Upper lobe of right lung (tissue), 1 donor: ENCODE results near the gene SHC4. TPM values are rescaled to one million over a fixed set of nuclear protein-coding genes. Genes with fewer than 3 reads are reported as not detected.

Experiments used
- ATAC-seq: fragments of 200-7000 bp; cut with Tn5 transposase; one replicate; pipeline ENCODE4 v1.9.1; 2020; ENCODE audit warnings: mild to moderate bottlenecking, moderate library complexity
- DNase-seq: peaks from one replicate; pipeline ENCODE4 v3.0.0-alpha.2; 2020
- H3K27ac ChIP-seq: fragments of 200-600 bp; one replicate; pipeline ENCODE4 v1.8.0; 2022
- H3K27me3 ChIP-seq: fragments of 200-600 bp; one replicate; pipeline ENCODE4 v1.8.0; 2022; ENCODE audit warnings: mild to moderate bottlenecking
- H3K36me3 ChIP-seq: fragments of 200-600 bp; one replicate; pipeline ENCODE4 v1.8.0; 2022
- H3K4me1 ChIP-seq: fragments of 200-600 bp; one replicate; pipeline ENCODE4 v1.8.0; 2022
- H3K4me3 ChIP-seq: fragments of 200-600 bp; one replicate; pipeline ENCODE4 v1.8.0; 2022; ENCODE audit warnings: mild to moderate bottlenecking
- H3K9me3 ChIP-seq: fragments of 200-600 bp; one replicate; pipeline ENCODE4 v1.8.0; 2022
- CTCF ChIP-seq: fragments of 200-600 bp; IDR thresholded peaks from one replicate; pipeline ENCODE4 v1.8.0; 2022; ENCODE audit warnings: antibody characterized with exemption
- intact Hi-C: fragments of 100-400 bp; cut with DNase I; formaldehyde crosslinking; loops from one replicate; pipeline ENCODE4 v1.11.0; 2022
- total RNA-seq: library from RNA; stranded (reverse); fragmentation: NEBNext Ultra II Directional; extraction: Animal tissue kit (Norgen Biotek cat#: 25700); gene quantifications from one replicate; pipeline ENCODE4 v1.2.1, GENCODE V29; 2021
- donor health status: DM: no; HTN: yes; CAD: no; lungs with severe emphysema.

Gene SHC4
- total RNA-seq, 1 donor from 2014 or later: 0.32 TPM

DNA sequence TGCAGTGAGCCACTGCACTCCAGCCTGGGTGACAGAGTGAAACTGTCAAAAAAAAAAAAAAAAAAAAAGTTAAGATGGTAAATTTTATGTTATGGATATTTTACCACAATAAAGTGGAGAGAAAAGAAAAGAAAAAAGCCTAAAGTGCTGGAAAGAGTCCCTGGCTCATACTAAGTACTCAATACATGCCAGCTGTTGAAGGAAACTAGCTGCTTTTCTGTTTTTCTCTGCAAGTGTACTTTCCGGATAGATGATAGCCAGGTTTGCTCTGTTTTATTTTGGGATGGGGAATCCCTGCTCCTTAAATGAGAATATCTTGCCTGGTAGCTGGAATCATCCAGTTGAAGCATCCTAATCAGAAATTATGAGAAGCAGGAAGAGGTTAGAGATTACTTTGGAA lies 74.9 kb downstream of the SHC4 start:
- no peak for DNase-seq
- Histone ChIP-seq H3K4me1 (no peaks in the 10 kb centered on the region), H3K27me3 (no peaks in the 10 kb centered on the region), H3K27ac (no peak overlapping the region), H3K4me3 (no peak overlapping the region), H3K9me3 (no peaks in the 10 kb centered on the region), H3K36me3 (no peaks in the 10 kb centered on the region)
- TF ChIP-seq CTCF: no peak
- intact Hi-C loops: no loop called here
- ATAC-seq: no peak

GRCh38 chr15:48888191-48888590 lies 75.5 kb downstream of the SHC4 start:
- Histone ChIP-seq H3K9me3 (no peaks in the 10 kb centered on the region), H3K36me3 (no peaks in the 10 kb centered on the region), H3K4me1 (no peaks in the 10 kb centered on the region), H3K27ac (no peak overlapping the region), H3K27me3 (no peaks in the 10 kb centered on the region), H3K4me3 (no peak overlapping the region)
- no peak for TF ChIP-seq CTCF
- intact Hi-C loops: no loop called here
- no peak for DNase-seq
- ATAC-seq: no peak

DNA sequence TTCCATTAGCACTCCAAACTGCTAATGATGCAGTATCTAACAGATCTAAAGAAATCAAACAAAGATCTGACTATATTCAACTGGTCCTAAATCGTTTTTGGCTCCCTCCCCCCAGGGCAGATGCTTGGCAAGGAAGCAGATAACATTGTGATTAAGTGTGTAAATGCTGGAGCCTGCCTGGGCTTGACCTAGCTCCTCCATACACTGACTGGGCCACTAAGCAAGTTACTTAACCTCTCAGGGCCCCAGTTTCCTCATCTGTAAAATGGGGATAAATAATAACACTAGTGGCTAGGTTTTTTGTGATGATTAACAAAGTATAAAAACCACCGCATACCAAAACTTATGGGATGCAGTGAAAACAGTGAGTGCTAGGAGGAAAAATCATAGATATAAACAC lies 76.6 kb downstream of the SHC4 start:
- no peak for TF ChIP-seq CTCF
- Histone ChIP-seq H3K27ac (no peak overlapping the region), H3K4me1 (no peaks in the 10 kb centered on the region), H3K9me3 (no peaks in the 10 kb centered on the region), H3K27me3 (no peaks in the 10 kb centered on the region), H3K36me3 (no peaks in the 10 kb centered on the region), H3K4me3 (no peak overlapping the region)
- no peak for ATAC-seq
- intact Hi-C loops: no loop called here
- DNase-seq: no peak

DNA sequence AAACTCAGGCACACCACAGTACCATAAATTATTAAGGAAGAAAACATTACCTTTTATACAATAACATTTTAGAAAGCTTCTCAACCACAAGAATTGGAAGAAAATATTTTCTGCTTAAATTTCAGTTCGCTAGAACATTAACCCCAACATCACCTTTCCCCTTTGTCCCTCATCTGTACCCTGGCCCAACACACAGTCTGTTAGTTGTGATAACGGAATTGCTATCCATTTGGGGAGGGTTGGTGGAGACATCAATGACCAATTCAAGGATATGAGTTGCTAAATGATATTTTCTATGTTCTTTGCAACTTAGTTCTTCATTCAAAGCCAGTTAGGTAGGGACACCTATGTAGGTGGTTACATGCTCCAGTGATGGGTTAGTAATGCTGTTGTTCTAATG lies 80.0 kb downstream of the SHC4 start:
- Histone ChIP-seq H3K9me3 (no peaks in the 10 kb centered on the region), H3K36me3 (no peaks in the 10 kb centered on the region), H3K4me1 (peaks cover 15% of the 10 kb centered on the region), H3K27ac (no peak overlapping the region), H3K27me3 (no peaks in the 10 kb centered on the region), H3K4me3 (no peak overlapping the region)
- no peak for TF ChIP-seq CTCF
- DNase-seq (no peak), ATAC-seq (no peak)
- intact Hi-C loops: no loop called here

GRCh38 chr15:48880070-48880634 lies 83.6 kb downstream of the SHC4 start:
- Histone ChIP-seq H3K9me3 (no peaks in the 10 kb centered on the region), H3K4me1 (peaks cover 15% of the 10 kb centered on the region), H3K4me3 (no peak overlapping the region), H3K36me3 (no peaks in the 10 kb centered on the region), H3K27me3 (no peaks in the 10 kb centered on the region), H3K27ac (no peak overlapping the region)
- ATAC-seq (no peak), DNase-seq (no peak)
- no peak for TF ChIP-seq CTCF
- intact Hi-C loops: no loop called here
